GM21723 (cell line): ENCODE results near the gene JAG2.

Experiments
- ATAC-seq: cut with Tn5 transposase; IDR thresholded peaks from one replicate; pipeline ENCODE4 v1.9.1; 2021; ENCODE audit warnings: mild to moderate bottlenecking, moderate library complexity; ENCODE audit not compliant: unreplicated experiment

JAG2 gene

GRCh38 chr14:105141486-105142281 is 26.9 kb downstream of the JAG2 start:
- no peak for ATAC-seq

GRCh38 chr14:105141026-105141425 is 27.6 kb downstream of the JAG2 start:
- no peak for ATAC-seq

DNA sequence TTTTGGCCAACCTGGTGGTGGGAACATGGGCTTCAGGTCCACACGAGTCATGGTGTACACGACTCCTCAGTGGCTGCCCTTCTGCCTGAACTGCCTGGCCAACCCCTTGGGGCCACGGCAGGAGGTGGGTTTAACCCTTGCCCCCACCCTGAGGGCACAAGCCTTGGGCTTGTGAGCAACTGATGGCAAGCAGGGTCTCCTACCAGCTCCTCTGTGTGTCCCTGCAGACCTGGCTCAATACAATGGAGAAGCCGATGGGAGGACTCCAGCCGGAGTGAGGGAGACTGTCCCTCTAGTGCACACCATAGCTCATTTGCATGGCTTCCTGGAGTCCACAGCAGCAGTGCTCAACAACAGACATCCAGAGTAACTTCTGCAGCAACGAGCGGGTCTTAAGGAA is 28.0 kb downstream of the JAG2 start:
- no peak for ATAC-seq

DNA sequence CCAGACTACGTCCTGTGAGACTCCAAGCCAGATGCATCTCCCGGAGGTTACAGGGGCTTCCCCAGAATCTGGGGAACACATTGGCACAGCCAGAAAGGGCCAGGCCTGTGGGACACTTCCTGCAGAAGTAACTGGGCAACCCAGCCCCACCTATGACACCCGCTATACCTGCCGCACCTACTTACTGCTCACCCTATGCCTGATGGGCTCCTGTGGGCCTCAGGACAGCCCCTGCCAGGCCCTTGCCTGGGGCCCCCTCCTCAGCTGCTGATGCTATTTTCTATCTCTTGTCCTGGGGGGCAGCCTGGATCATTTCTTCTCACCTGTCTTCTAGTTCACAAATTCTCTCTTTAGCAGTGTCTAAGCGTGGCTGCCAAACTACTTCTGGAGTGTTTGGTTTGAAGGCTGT is 28.7 kb downstream of the JAG2 start:
- ATAC-seq, result no peak

GRCh38 chr14:105139212-105139825 is 29.3 kb downstream of the JAG2 start:
- ATAC-seq, result no peak

DNA sequence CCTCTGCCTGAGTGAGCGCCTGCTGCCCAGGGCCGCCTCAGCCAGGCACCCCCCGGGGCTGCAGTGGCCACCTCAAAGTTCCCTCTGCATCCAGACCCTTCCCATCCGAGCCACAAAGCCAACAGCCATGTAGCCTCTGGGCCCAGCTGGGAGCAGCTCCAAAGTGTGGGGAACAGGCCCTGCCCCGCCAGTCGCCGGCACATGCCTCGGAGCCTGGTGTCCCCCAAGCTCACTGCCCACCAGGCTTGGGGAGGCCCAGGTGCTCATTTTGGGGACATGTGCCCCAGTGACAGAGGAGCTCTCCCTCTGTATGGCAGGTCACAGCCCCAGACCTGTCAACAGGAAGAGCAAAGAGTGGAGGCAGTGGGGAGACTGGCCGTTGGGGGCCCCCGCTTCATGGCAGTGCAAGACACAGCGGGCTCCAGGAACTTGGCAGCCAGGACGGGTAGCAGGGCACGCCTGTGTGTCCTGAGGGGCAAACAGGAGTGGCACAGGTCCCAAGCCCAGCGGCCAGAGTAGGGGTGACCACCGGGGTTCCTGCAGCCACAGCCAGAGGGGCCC is 29.9 kb downstream of the JAG2 start:
- ATAC-seq, result no peak

DNA sequence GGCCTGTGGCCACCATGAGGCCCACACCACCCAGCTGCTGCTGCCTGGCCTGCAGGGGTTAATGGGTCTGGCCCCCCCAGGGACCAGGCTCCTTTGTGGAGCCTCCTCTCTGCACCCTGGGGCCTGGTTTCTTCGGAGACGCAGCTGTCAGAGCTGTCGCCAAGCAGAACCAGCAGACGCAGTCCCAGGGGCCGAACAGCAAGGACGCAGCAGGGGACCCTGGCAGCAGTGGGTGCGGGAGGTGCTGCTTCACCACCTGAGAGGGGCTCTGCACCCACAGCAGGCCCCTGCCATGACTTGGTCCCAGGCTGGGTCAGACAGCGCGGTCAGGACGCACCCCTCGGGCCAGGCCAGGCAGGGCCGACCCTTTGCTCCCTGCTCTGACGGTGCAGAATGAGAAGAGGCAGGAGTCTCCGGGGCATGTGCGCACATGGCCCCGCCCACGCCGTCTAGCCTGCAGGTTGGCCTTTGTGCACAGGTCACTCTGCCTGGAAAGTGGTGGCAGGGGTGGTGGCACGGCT is 30.5 kb downstream of the JAG2 start:
- ATAC-seq, result no peak

GRCh38 chr14:105137481-105138020 is 31.0 kb downstream of the JAG2 start:
- ATAC-seq, result no peak

GRCh38 chr14:105136401-105137322 is 31.9 kb downstream of the JAG2 start:
- no peak for ATAC-seq

DNA sequence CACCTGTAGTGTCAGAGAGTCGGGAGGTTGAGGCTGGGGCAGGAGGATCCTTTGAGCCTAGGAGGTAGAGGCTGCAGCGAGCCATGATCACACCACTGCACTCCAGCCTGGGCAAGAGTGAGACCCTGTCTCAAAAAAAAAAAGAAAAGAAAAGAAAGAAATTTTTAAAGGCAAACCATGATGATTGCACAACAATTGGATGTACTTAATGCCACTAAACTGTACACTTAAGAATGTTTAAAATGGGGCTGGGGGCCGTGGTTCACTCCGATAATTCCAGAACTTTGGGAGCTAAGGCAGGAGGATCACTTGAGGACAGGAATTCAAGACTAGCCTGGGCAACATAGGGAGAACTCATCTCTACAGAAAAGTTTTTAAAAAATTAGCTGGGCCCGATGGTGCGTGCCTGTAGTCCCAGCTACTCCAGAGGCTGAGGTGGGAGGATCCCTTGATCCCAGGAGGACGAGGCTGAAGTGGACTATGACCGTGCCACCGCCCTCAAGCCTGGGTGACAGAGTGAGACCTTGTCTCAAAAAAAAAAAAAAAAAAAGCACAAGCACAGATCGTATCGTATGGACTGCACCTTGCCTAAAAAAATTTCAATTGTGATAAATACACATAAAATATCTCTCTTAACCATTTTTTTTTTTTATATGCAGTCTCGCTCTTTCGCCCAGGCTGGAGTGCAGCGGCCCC is 32.7 kb downstream of the JAG2 start:
- no peak for ATAC-seq

GRCh38 chr14:105132921-105133654 is 35.5 kb downstream of the JAG2 start:
- ATAC-seq, result no peak

DNA sequence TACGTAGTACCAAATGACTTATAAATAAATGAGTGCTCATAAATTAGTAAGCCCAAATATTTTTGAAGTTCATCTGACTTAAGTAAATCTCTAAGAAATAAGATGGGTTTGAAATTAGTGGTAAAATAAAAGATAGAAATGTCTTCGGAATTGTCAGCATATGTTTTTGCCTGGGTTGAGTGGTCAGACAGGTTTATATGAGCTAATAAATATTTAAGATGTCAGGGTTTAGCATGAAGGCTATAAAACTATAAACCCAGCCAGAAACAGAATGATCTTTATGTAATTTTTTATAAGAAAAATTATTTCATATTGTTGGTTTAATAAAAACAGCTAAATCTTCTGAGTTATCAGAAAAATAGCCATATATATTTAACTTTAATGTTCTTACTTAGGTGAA is 37.3 kb downstream of the JAG2 start:
- ATAC-seq, result no peak

GRCh38 chr14:105128059-105128458 is 40.5 kb downstream of the JAG2 start:
- no peak for ATAC-seq

GRCh38 chr14:105126981-105127329 is 41.6 kb downstream of the JAG2 start:
- no peak for ATAC-seq

DNA sequence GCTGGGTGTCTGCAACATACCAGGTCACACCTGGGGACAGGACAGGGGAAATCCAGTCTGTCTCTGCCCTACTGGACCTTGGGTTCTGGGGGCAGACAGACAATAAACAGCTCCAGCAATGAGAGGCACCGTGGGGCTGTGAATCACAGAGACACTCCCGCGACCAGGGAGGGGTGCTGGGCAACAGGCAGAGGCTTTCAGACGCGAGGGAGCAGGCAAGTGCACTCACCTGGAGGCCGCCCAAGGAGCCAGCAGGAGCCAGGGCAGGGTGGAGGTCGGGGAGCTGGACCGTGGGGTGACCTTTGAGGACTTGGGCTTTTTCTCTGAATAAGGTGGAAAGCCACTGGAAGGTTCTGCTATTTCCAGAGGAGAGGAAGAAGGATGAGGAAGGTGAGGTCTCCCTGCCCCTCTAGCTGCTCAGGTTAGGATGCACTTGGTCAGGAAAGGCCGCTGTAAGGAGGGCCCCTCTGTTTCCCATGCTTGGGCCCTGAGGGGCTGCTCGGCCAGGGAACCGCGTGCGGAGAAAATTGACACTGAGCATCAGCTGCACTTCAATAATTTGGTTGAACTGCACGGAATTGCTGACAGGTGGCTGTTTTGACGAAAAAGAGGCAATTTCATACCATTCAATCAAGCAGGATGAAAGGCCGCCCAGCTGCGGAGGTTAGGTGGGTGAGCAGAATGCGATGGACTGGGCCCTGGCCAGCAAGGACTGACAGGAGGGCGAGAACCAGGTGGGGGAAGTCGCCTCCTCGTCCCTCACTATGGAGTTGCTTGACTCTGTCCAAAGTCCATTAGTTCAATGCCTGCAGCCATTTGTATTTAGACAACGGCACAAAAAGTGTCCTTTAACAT is 42.2 kb downstream of the JAG2 start:
- no peak for ATAC-seq

DNA sequence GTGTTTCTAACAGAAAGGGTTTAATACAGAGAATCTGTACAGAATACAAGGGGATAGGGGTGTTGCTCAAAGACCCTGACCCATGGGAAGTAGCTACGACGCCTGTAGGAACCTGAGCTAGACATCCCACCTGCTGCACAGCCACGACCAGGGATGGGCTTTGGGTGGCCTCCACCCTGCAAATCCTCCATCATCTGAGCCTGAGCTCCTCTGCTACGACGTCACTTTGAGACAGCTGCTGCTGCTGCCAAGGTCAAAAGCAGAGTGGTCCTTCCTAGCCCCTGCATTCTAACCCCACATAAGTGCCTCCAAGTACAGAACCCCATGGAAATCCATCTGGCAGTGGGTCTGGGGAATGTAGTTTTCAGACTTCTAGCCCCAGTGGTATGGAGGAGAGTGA is 43.8 kb downstream of the JAG2 start:
- ATAC-seq, result no peak

DNA sequence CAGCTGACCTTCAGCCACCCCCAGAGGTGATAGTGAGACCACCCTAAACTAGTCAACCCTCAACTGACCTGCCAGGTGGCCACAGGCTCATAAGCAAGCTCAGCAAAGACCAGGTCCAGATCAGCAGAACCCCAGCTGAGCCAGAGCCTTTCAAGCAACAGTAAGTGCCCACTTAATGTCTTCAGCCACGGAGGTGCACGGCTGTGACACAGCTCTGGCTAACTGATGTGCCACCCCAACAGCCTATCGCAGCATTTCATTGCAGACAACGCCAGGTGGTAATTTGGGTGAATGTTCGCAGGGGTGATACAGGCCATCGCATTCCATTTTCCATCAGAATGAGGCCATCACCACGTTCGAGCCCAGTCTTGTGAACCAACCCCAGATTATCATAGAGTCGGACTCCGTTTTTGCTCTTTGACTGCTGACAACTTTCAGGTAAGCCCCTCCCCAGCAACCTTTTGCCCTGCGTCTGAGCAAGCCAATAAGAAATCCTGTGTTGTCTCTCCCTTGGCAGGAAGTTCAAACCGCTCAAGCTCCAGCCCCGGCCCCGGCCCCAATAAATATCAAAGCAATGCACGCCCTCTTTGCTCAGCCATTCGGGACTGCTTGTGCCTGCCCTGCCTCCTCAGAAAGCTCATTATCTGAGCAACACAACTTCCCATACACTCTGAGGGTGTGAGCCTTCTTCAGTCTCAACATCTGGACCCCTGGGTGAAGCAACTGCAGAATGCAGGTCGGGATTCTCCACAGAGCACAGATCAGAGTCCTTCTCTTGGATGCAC is 44.4 kb downstream of the JAG2 start:
- no peak for ATAC-seq
